GM19372 (cell line): Measurements from ENCODE around the gene HDLBP.
"Not testable (repeated sequence)": the region's sequence is repeated elsewhere in the genome, so short reads cannot be mapped to it uniquely, and the experiment has no call there.

Source experiments
- ATAC-seq: cut with Tn5 transposase; IDR thresholded peaks from one replicate; pipeline ENCODE4 v1.9.1; 2021; ENCODE audit warnings: mild to moderate bottlenecking, low read depth, moderate library complexity; ENCODE audit not compliant: unreplicated experiment

Gene HDLBP

GRCh38 chr2:241308832-241309500 is 6.5 kb downstream of the HDLBP start:
- no peak for ATAC-seq

- no peak for ATAC-seq
Observed at GRCh38 chr2:241308267-241308666, 7.2 kb downstream of the HDLBP start.

GRCh38 chr2:241307055-241307454 is 8.4 kb downstream of the HDLBP start:
- ATAC-seq: no peak

GRCh38 chr2:241304039-241304670 is 11.3 kb downstream of the HDLBP start:
- no peak for ATAC-seq

- ATAC-seq: no peak
Observed at GRCh38 chr2:241302759-241303651, 12.5 kb downstream of the HDLBP start.

- no peak for ATAC-seq
Observed at GRCh38 chr2:241302083-241302482, 13.4 kb downstream of the HDLBP start.

- ATAC-seq: no peak
Observed at GRCh38 chr2:241300000-241300399, 15.5 kb downstream of the HDLBP start.

- no peak for ATAC-seq
Observed at GRCh38 chr2:241298673-241299072, 16.8 kb downstream of the HDLBP start.

GRCh38 chr2:241296767-241297166 is 18.7 kb downstream of the HDLBP start:
- no peak for ATAC-seq

- ATAC-seq: no peak
Observed at GRCh38 chr2:241295326-241296095, 20.0 kb downstream of the HDLBP start.

- ATAC-seq: not testable (repeated sequence)
Observed at GRCh38 chr2:241293378-241293797, 22.1 kb downstream of the HDLBP start.

- no peak for ATAC-seq
Observed at GRCh38 chr2:241291977-241292376, 23.5 kb downstream of the HDLBP start.

GRCh38 chr2:241291153-241291552 is 24.3 kb downstream of the HDLBP start:
- no peak for ATAC-seq

GRCh38 chr2:241289597-241289996 is 25.9 kb downstream of the HDLBP start:
- ATAC-seq: no peak

- no peak for ATAC-seq
Observed at GRCh38 chr2:241289053-241289452, 26.4 kb downstream of the HDLBP start.

GRCh38 chr2:241288324-241288888 is 27.1 kb downstream of the HDLBP start:
- no peak for ATAC-seq

GRCh38 chr2:241286348-241287090 is 29.0 kb downstream of the HDLBP start:
- ATAC-seq: no peak

- no peak for ATAC-seq
Observed at GRCh38 chr2:241285596-241285995, 29.9 kb downstream of the HDLBP start.

GRCh38 chr2:241282555-241282954 is 32.9 kb downstream of the HDLBP start:
- no peak for ATAC-seq

- no peak for ATAC-seq
Observed at GRCh38 chr2:241280291-241280690, 35.2 kb downstream of the HDLBP start.
